NOMO-1 (cell line): ENCODE measurements around the gene CLP1.

Experiments used
- DNase-seq, 2 experiments: peaks; one replicate each; lab custom pipeline; 2025; ENCODE audit not compliant: unreplicated experiment in 2 of 2; lab: John Stamatoyannopoulos, UW

The CLP1 gene

DNA sequence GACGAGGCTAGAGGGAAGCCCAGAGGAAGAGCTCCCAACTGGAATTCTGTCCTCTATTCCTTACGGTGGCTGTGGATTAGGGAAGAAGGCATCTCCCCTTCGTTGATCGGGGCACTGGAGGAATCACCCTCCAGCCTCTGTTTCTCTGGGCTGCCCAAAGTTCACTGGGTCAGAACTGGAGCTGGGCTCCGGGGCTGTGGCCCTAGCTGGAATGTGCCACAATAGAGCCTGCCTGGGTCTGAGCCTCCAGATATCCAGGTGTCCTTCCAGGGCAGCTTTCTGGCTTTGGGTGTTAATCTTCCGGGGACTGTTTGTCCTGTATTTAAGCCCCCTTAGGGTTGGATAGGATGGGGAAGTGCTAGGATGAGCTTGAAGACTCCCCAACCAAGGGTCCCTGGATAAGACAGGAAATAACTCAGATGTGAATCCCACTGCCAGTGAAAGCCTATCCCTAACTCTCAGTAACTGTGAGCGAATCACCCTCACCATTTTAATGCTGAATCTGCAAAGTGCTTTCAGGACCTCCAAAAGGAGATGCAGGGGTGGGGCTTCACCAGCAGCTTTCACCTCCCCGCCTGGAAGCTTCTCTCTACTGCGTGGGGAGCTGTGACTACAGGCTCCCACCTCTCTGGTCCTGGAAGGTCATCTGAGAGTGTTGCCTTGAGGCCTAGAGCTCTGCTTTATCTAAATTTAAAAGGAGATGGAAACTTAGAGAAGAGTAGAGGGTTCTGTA lies 17.3 kb upstream of the CLP1 start:
- DNase-seq: no peak

DNA sequence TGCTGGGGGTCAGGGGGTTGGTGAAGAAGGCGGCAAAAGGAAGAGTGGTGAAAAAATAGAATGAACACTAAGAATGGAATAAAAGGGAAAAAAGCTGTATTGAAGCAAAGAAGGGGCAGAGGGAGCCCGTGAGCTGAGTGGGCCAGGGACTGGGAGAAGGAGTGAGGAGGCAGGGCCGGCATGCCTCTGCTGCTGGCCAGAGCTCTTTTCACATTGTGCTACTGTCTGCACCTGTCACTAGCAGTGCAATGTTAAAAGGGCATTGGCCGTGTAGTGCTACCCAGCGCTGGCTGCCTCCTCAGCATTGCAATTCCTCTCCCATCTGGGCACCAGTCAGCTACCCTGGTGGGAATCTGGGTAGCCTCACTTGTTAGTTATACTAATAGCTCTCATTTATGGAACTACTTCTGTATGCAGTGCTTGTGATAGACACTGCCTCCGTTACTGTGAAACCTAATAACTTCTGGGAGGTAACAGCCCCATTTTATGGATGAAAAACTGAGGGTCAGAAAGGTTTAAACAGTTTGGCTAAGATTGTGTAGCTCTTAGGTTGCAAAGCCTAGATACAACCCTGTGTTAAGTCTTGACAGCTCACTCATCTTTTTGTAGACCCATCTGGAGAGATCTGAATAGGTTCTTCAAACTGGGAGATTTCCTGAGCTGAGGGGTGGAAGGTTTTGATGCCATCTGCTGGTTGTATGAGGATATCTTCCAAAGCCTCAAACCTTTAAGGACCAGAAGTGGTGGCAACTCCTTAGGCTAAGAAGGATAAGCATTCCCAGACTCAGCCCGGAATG lies 16.4 kb upstream of the CLP1 start:
- peak; percentile 44 to 46 for DNase-seq

GRCh38 chr11:57643802-57644201 lies 13.8 kb upstream of the CLP1 start:
- no peak for DNase-seq

GRCh38 chr11:57644748-57645688 lies 12.5 kb upstream of the CLP1 start:
- DNase-seq: peak; percentile 67 to 76

- no peak for DNase-seq
Measured at GRCh38 chr11:57645689-57646085, 11.9 kb upstream of the CLP1 start.

DNA sequence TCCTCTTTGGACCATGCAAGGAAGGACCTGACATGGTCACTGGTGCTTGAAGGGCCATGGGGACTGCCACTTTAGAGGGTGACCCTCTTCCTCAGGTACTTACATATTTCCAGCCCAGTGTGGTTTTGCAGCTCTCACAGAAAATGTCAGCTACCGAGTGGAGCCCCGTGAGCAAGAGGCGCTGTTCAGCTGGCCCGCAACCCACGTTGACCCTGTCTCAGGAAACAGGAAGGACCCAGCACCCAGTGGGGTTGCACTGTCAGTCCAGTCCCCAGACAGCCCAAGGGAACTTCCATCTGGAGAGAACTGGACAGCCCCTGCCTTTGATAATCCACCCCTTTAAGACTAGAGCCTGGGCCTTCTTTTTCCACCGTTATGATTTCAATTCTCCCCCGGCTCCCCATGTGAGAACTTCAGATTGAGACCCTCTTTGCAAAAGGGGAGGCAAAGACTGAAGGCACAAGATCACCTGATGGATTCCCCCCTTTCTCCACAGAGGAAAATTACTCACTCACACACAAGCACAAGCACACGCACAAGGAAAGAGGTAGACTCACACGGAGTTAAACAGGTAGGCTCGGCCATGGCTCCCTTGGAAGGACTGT lies 11.3 kb upstream of the CLP1 start:
- no peak for DNase-seq

DNA sequence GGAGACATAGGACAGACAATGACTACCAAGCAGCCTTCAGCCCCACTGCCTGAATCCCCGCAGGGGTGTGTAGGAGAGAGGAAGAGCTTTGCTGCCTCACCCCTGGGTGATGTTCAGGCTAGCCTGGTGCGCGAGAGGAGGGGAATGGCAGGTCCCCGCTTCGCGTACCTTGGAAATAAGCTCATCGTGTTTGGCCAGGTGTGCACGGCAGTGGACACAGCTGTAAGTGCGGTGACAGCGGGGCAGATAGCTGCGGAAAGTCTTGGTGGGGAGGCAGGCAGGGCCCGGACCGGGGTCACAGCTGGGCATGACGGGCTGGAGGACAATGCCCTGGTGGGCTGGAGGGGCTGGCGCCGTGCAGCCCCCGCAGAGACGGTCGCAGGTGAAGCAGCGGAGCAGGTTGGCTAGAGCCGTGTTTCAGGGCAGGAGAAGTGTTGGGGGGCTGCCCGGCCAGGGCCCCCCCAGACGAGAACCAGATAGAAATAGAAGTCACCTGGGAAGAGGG lies 10.7 kb upstream of the CLP1 start:
- no peak for DNase-seq

DNA sequence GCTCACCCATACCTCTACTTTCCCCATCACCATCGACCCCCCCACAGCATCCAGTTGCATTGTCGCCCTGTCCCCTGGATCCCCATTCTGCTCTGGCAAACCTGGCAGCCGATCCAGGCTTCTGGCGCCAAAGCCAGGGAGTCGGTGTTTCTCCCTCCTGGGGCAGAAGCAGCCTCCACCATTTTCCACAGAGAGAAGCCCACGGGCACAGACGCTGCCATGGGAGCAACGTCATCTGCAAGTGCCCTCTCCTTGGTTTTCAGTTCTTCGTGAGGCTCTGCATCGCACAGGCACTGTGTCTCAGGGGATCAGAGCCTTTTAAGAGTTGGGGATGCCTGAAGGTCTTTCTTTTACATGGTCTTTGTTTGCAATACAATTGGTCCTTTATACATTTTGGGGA lies 10.2 kb upstream of the CLP1 start:
- DNase-seq: no peak

DNA sequence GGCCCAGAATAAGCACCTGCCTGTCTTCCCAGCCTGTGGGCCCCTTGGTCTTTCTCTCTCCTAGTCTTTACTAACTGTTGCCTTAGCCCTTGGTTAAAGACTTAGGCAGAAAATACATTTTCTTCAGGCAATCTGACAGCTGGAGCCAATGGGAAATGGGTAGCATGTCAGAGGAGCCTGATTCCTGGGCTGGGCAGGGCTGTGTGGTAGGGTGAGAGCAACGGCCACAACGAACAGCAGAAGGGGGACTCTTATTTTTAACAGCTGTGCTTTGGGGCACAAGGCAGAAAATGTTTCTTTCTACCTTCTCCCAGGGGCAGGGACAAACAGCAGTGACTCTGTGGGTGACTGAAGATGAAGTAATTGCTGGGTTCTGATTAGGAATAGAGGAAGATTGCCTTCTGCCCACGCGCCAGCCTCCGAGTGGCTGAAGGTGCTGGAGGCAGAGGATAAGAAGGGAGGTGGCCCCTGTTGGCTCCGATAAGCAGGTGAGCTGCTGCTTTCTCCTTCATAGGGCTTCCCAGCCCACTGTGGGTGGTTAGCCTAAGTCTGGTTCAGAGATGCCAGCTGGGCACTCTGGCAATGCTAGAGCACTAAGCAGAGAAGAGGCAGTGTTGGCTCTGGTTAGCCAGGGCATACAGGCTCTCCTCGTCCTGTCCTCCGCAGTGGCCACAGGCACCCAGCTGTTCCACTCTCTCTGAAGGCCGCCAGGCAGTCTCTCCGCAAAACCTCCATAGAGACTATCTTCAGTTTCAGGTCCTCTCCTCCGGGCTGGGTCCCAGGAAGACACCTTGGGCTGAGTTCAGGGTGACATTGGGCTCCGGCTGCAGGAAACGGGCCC lies 9.4 kb upstream of the CLP1 start:
- peak in 1 of 2 experiments; percentile 10 for DNase-seq

- no peak for DNase-seq
Measured at GRCh38 chr11:57648801-57649735, 8.5 kb upstream of the CLP1 start.

DNA sequence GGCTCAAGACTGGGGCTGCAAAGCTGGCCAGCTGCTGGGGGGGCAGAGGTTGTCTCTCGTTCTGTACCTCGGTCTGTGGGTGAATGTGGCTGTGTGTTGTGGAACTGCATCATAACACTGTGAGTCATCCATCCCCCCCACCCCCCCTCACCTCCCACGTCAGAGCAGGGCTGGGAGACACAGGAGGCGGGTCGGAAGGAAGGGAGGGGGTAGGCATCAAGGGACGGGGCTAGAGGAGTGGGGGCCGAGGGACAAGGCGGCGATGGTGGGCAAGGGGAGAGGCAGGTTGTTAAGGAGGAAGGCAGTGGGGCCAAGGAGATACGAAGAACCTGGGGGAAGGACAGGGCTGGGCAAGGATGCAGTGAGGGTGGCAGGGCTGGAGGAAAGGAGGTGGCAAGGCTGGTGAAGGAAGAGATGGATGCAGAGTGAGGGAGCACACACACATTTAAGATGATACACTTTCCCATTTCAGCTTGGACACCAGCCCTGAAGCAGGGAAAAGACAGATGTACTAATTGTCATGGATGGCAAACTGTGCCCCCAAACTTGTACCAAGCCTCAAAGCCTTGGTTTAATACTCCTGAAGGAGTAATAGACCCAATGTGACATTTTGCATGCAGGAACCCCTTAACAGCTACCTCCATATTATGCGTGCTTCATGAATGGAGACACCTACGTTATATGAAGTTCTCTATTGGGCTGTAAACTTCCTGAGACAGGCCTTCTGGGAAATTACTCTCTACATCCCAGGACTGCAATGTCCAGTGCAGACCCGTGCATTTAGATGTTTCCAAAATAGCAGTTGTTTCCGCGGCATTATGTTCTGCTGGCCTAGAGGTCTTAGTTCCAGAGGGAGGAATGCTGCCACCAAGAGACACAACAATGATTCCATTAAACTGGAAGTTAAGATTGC lies 7.5 kb upstream of the CLP1 start, which contains the start of gene YPEL4:
Gene YPEL4 (minus strand): TSS at position 87 of the 913 bp plus-strand sequence. CDS start 2,805 bp downstream, outside the sequence.
- DNase-seq: peak in 1 of 2 experiments; percentile 23

- DNase-seq: no peak
Measured at GRCh38 chr11:57650739-57651090, 6.8 kb upstream of the CLP1 start.

DNA sequence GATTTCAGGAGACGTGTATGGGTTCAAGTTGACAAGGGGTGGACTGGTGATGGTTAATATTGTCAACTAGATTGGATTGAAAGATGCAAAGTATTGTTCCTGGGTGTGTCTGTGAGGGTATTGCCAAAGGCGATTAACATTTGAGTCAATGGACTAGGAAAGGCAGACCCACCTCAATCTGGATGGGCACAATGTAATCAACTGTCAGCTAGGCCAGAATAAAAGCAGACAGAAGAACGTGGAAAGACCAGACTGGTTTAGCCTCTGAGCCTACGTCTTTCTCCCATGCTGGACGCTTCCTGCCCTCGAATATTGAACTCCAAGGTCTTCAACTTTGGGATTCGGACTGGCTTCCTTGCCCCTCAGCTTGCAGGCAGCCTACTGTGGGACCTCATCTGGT lies 6.2 kb upstream of the CLP1 start:
- no peak for DNase-seq

GRCh38 chr11:57652230-57652629 lies 5.3 kb upstream of the CLP1 start:
- DNase-seq: peak in 1 of 2 experiments; percentile 25

GRCh38 chr11:57652662-57653061 lies 4.9 kb upstream of the CLP1 start:
- DNase-seq: no peak

GRCh38 chr11:57653163-57653562 lies 4.4 kb upstream of the CLP1 start:
- DNase-seq: peak; percentile 44 to 55

GRCh38 chr11:57656885-57657193 lies 723 bp upstream of the CLP1 start:
- DNase-seq: no peak

- DNase-seq: peak in 1 of 2 experiments; percentile 20
Measured at GRCh38 chr11:57658023-57658361, 430 bp downstream of the CLP1 start.
